HG03432 (cell line): ENCODE measurements around the gene NUDT15.
"Not testable (repeated sequence)": the region's sequence is repeated elsewhere in the genome, so short reads cannot be mapped to it uniquely, and the experiment has no call there.

Experiments
- ATAC-seq: cut with Tn5 transposase; IDR thresholded peaks from one replicate; pipeline ENCODE4 v1.9.1; 2021; ENCODE audit warnings: mild to moderate bottlenecking, moderate library complexity; ENCODE audit not compliant: unreplicated experiment

NUDT15 gene

GRCh38 chr13:48037346-48038173 is at the start of gene NUDT15:
TSS of gene NUDT15 (plus strand) at chr13:48037726. CDS start at chr13:48037747, 21 bp downstream.
- peak; percentile 94 for ATAC-seq

GRCh38 chr13:47990427-47990826 is 47.1 kb upstream of the NUDT15 start:
- no peak for ATAC-seq

- ATAC-seq = no peak
Measured at GRCh38 chr13:47990920-47991466, 46.5 kb upstream of the NUDT15 start.

- ATAC-seq = no peak
Measured at GRCh38 chr13:47991859-47992258, 45.7 kb upstream of the NUDT15 start.

- ATAC-seq = no peak
Measured at GRCh38 chr13:47997384-47997783, 40.1 kb upstream of the NUDT15 start.

- no peak for ATAC-seq
Measured at GRCh38 chr13:47999973-48000372, 37.6 kb upstream of the NUDT15 start.

- peak; percentile 45 for ATAC-seq
Measured at GRCh38 chr13:48000559-48001113, 36.9 kb upstream of the NUDT15 start.

- peak; percentile 99 for ATAC-seq
Measured at GRCh38 chr13:48001114-48001881, 36.2 kb upstream of the NUDT15 start, which contains the start of gene SUCLA2. TSS of gene SUCLA2 (minus strand) at chr13:48001273. CDS start at chr13:48001269, 4 bp downstream.

- not testable (repeated sequence) for ATAC-seq
Measured at GRCh38 chr13:48001999-48002398, 35.5 kb upstream of the NUDT15 start.

- no peak for ATAC-seq
Measured at GRCh38 chr13:48004201-48004600, 33.3 kb upstream of the NUDT15 start.

GRCh38 chr13:48006396-48006795 is 31.1 kb upstream of the NUDT15 start:
- ATAC-seq = no peak

GRCh38 chr13:48009284-48009683 is 28.2 kb upstream of the NUDT15 start:
- no peak for ATAC-seq

GRCh38 chr13:48010698-48011097 is 26.8 kb upstream of the NUDT15 start:
- ATAC-seq = no peak

GRCh38 chr13:48012668-48013067 is 24.9 kb upstream of the NUDT15 start:
- no peak for ATAC-seq

- ATAC-seq = no peak
Measured at GRCh38 chr13:48014359-48014758, 23.2 kb upstream of the NUDT15 start.

- no peak for ATAC-seq
Measured at GRCh38 chr13:48018637-48019036, 18.9 kb upstream of the NUDT15 start.

GRCh38 chr13:48019796-48020195 is 17.7 kb upstream of the NUDT15 start:
- ATAC-seq = no peak

GRCh38 chr13:48028066-48028465 is 9.5 kb upstream of the NUDT15 start:
- ATAC-seq = no peak

- no peak for ATAC-seq
Measured at GRCh38 chr13:48029859-48030258, 7.7 kb upstream of the NUDT15 start.

GRCh38 chr13:48038761-48039160 is 1.2 kb downstream of the NUDT15 start:
- ATAC-seq = no peak

- ATAC-seq = no peak
Measured at GRCh38 chr13:48040049-48040448, 2.5 kb downstream of the NUDT15 start.
